AG09319 (cell line): ENCODE measurements around the gene BTG4.

Experiments
- DNase-seq: peaks from one replicate; pipeline ENCODE4 v3.0.0-alpha.2; 2010; ENCODE audit warnings: low read depth; ENCODE audit errors: extremely low read depth
- CTCF ChIP-seq: IDR thresholded peaks from 2 replicates; pipeline ENCODE4 v1.5.1; 2011; ENCODE audit warnings: low read depth, mild to moderate bottlenecking, inconsistent platforms, low read length, moderate library complexity

The BTG4 gene

GRCh38 chr11:111542606-111543275 is 30.6 kb upstream of the BTG4 start:
- no peak for DNase-seq
- TF ChIP-seq CTCF: no peak

- TF ChIP-seq CTCF: no peak
- DNase-seq: peak; percentile 74
These were observed 29.3 kb upstream of the BTG4 start for GRCh38 chr11:111541254-111542061.

GRCh38 chr11:111540937-111541253 is 28.7 kb upstream of the BTG4 start:
- DNase-seq: no peak
- TF ChIP-seq CTCF: no peak

GRCh38 chr11:111540114-111540936 is 28.1 kb upstream of the BTG4 start, which contains the start of gene LAYN:
TSS of gene LAYN (plus strand) at chr11:111540720. CDS start at chr11:111540844, 124 bp downstream.
- no peak for DNase-seq
- no peak for TF ChIP-seq CTCF

GRCh38 chr11:111539426-111540113 is 27.4 kb upstream of the BTG4 start:
- no peak for DNase-seq
- TF ChIP-seq CTCF: no peak

- TF ChIP-seq CTCF: no peak
These were observed 26.4 kb upstream of the BTG4 start for GRCh38 chr11:111538407-111539114.

More at GRCh38 chr11:111538407-111539114, 26.4 kb upstream of the BTG4 start:
- DNase-seq: no peak
